GM20000 (cell line): ENCODE data around the gene PPM1M.
A peak's percentile ranks its signal among the peaks of the same experiment; 100 is the strongest.

Source experiments
- DNase-seq: peaks from one replicate; pipeline ENCODE4 v3.0.0; 2012; ENCODE audit warnings: low spot score
- CTCF ChIP-seq: IDR thresholded peaks from 2 replicates; pipeline ENCODE4 v1.5.1; 2012; ENCODE audit warnings: mild to moderate bottlenecking, control low read depth; ENCODE audit errors: extremely low read depth, missing control alignments

Gene PPM1M

GRCh38 chr3:52243791-52244628 is 1.5 kb upstream of the PPM1M start:
- peak; percentile 86 for DNase-seq

GRCh38 chr3:52246264-52246620 is 683 bp downstream of the PPM1M start:
- no peak for TF ChIP-seq CTCF
- peak; percentile 30 for DNase-seq

More at GRCh38 chr3:52243791-52244628, 1.5 kb upstream of the PPM1M start:
- no peak for TF ChIP-seq CTCF

- no peak for TF ChIP-seq CTCF
- peak; percentile 13 for DNase-seq
These were observed 1.3 kb downstream of the PPM1M start for GRCh38 chr3:52246728-52247408.

GRCh38 chr3:52247409-52248164 is 2.0 kb downstream of the PPM1M start:
- no peak for TF ChIP-seq CTCF

GRCh38 chr3:52248165-52248541 is 2.6 kb downstream of the PPM1M start:
- no peak for TF ChIP-seq CTCF
- DNase-seq, result no peak

More at GRCh38 chr3:52247409-52248164, 2.0 kb downstream of the PPM1M start:
- DNase-seq, result peak; percentile 9

GRCh38 chr3:52248816-52249547 is 3.4 kb downstream of the PPM1M start:
- TF ChIP-seq CTCF, result no peak
- no peak for DNase-seq
